IMR-90 (cell line): ENCODE measurements around the gene TNNT1. TPM values are rescaled to one million over a fixed set of nuclear protein-coding genes. Genes with fewer than 3 reads are reported as not detected.

Experiments
- ATAC-seq: fragments of 200-7000 bp; cut with Tn5 transposase; 2 replicates; pipeline ENCODE4 v1.9.1; 2020; ENCODE audit warnings: low read depth, mild to moderate bottlenecking, moderate library complexity
- BruUV-seq: library from RNA; stranded (reverse); fragments of 400-500 nt; replicated peaks from 2 replicates; lab custom pipeline; 2021; lab: Mats Ljungman, UMichigan
- CTCF ChIA-PET: fragments of 300-600 bp; formaldehyde crosslinking; extraction: SDS; loops from one replicate; lab custom pipeline; 2021; ENCODE audit warnings: antibody characterized with exemption; lab: Yijun Ruan, JAX
- POLR2A ChIA-PET: fragments of 300-600 bp; sonication (Branson Sonifier 250); formaldehyde crosslinking; loops from one replicate; lab custom pipeline; 2022; ENCODE audit warnings: antibody characterized with exemption; ENCODE audit not compliant: unreplicated experiment; lab: Charles Lee
- DNase-seq: peaks from one replicate; pipeline ENCODE4 v3.0.0; 2013
- H2AFZ ChIP-seq: replicated peaks from 2 replicates; pipeline ENCODE3; 2013; ENCODE audit warnings: low read length, mild to moderate bottlenecking; ENCODE audit not compliant: poor library complexity
- H2AK5ac ChIP-seq: 2 replicates; pipeline ENCODE4 v1.6.1; 2013; ENCODE audit warnings: low read depth, low read length, inconsistent platforms
- H2AK9ac ChIP-seq: replicated peaks from 2 replicates; pipeline ENCODE3; 2013; ENCODE audit warnings: mild to moderate bottlenecking, low read depth, low read length, moderate library complexity; ENCODE audit not compliant: poor library complexity
- H2BK120ac ChIP-seq: 2 replicates; pipeline ENCODE4 v1.6.1; 2013; ENCODE audit warnings: low read depth, low read length, inconsistent platforms
- H2BK15ac ChIP-seq: 3 replicates; pipeline ENCODE4 v1.6.1; 2013; ENCODE audit warnings: low read depth, low read length, inconsistent platforms
- H2BK20ac ChIP-seq: 2 replicates; pipeline ENCODE4 v1.6.1; 2013; ENCODE audit warnings: low read depth, mild to moderate bottlenecking, inconsistent platforms, low read length, moderate library complexity
- H2BK5ac ChIP-seq: 2 replicates; pipeline ENCODE4 v1.6.1; 2013; ENCODE audit warnings: mild to moderate bottlenecking, low read depth, low read length, inconsistent platforms; ENCODE audit not compliant: poor library complexity, severe bottlenecking
- H3K14ac ChIP-seq: replicated peaks from 2 replicates; pipeline ENCODE4 v1.6.1; 2013; ENCODE audit warnings: low read depth, low read length, inconsistent platforms
- H3K18ac ChIP-seq: 2 replicates; pipeline ENCODE4 v1.6.1; 2013; ENCODE audit warnings: low read depth, low read length, control low read depth
- H3K23ac ChIP-seq: 2 replicates; pipeline ENCODE4 v1.6.1; 2013; ENCODE audit warnings: low read depth, low read length, inconsistent platforms
- H3K27ac ChIP-seq: 2 replicates; pipeline ENCODE4 v1.5.1; 2013; ENCODE audit warnings: mild to moderate bottlenecking, control low read depth, low read length; ENCODE audit not compliant: insufficient read depth
- H3K27me3 ChIP-seq: 2 replicates; pipeline ENCODE4 v1.6.1; 2013; ENCODE audit warnings: low read length; ENCODE audit not compliant: control insufficient read depth, insufficient read depth
- H3K36me3 ChIP-seq: 2 replicates; pipeline ENCODE4 v1.6.1; 2013; ENCODE audit warnings: low read length, mixed read lengths; ENCODE audit not compliant: control insufficient read depth, insufficient read depth
- H3K4ac ChIP-seq: 2 replicates; pipeline ENCODE4 v1.6.1; 2013; ENCODE audit warnings: low read depth, low read length, inconsistent platforms
- H3K4me1 ChIP-seq: 2 replicates; pipeline ENCODE4 v1.6.1; 2013; ENCODE audit warnings: low read length, mixed read lengths; ENCODE audit not compliant: control insufficient read depth, insufficient read depth
- H3K4me2 ChIP-seq: 2 replicates; pipeline ENCODE4 v1.6.1; 2013; ENCODE audit warnings: low read depth, mild to moderate bottlenecking, control low read depth, low read length, moderate library complexity
- H3K4me3 ChIP-seq: 2 replicates; pipeline ENCODE4 v1.5.1; 2013; ENCODE audit warnings: low read depth, mild to moderate bottlenecking, control low read depth, low read length, moderate library complexity; ENCODE audit not compliant: insufficient read depth
- H3K56ac ChIP-seq: 2 replicates; pipeline ENCODE4 v1.6.1; 2013; ENCODE audit warnings: low read length, inconsistent platforms; ENCODE audit not compliant: insufficient read depth; ENCODE audit errors: extremely low read depth
- H3K79me1 ChIP-seq, 2 experiments: 2 replicates each; pipeline ENCODE4 v1.6.1; 2013; ENCODE audit warnings: low read length in 2 of 2, inconsistent platforms in 1 of 2, low read depth in 1 of 2
- H3K9ac ChIP-seq: 2 replicates; pipeline ENCODE4 v1.6.1; 2013; ENCODE audit warnings: low read depth, low read length, control low read depth
- H3K9me1 ChIP-seq: 2 replicates; pipeline ENCODE4 v1.6.1; 2013; ENCODE audit warnings: low read length, inconsistent platforms; ENCODE audit not compliant: insufficient read depth
- H3K9me3 ChIP-seq: 2 replicates; pipeline ENCODE4 v1.6.1; 2013; ENCODE audit warnings: low read length; ENCODE audit not compliant: control insufficient read depth, insufficient read depth
- H4K20me1 ChIP-seq: 2 replicates; pipeline ENCODE4 v1.6.1; 2013; ENCODE audit warnings: low read length, inconsistent platforms; ENCODE audit not compliant: insufficient read depth
- H4K5ac ChIP-seq: 2 replicates; pipeline ENCODE4 v1.6.1; 2013; ENCODE audit warnings: mild to moderate bottlenecking, low read depth, low read length, control low read depth
- H4K8ac ChIP-seq, 2 experiments: 2 replicates each; pipeline ENCODE4 v1.6.1; 2013; ENCODE audit warnings: low read depth in 2 of 2, low read length in 2 of 2, control low read depth in 1 of 2, inconsistent platforms in 1 of 2
- H4K91ac ChIP-seq: 2 replicates; pipeline ENCODE4 v1.6.1; 2013; ENCODE audit warnings: low read depth, low read length, inconsistent platforms; ENCODE audit not compliant: insufficient read depth
- BHLHE40 ChIP-seq: fragments of 150-350 bp; IDR thresholded peaks from 2 replicates; pipeline ENCODE4 v1.6.1; 2016; ENCODE audit warnings: mild to moderate bottlenecking, low read depth, low read length
- CEBPB ChIP-seq: IDR thresholded peaks from 2 replicates; pipeline ENCODE4 v1.6.1; 2012; ENCODE audit warnings: low read depth, low read length, improper control_type of control experiment
- CHD1 ChIP-seq: IDR thresholded peaks from 2 replicates; pipeline ENCODE4 v1.6.1; 2012; ENCODE audit warnings: low read depth, low read length, improper control_type of control experiment
- CTCF ChIP-seq: conservative IDR thresholded peaks from 2 replicates; pipeline ENCODE4 v1.5.1; 2012; ENCODE audit warnings: mild to moderate bottlenecking, low read depth, low read length, improper control_type of control experiment
- ELK1 ChIP-seq: fragments of 150-350 bp; IDR thresholded peaks from 2 replicates; pipeline ENCODE4 v1.6.1; 2016; ENCODE audit warnings: low read depth, mild to moderate bottlenecking, low read length, moderate library complexity, borderline replicate concordance
- FOS ChIP-seq: fragments of 150-350 bp; IDR thresholded peaks from 2 replicates; pipeline ENCODE4 v1.6.1; 2016; ENCODE audit warnings: low read depth, low read length
- MAFK ChIP-seq: IDR thresholded peaks from 2 replicates; pipeline ENCODE4 v1.6.1; 2012; ENCODE audit warnings: low read depth, low read length, improper control_type of control experiment
- MAZ ChIP-seq: IDR thresholded peaks from 2 replicates; pipeline ENCODE4 v1.6.1; 2012; ENCODE audit warnings: low read depth, mild to moderate bottlenecking, low read length, improper control_type of control experiment, moderate library complexity, borderline replicate concordance
- MXI1 ChIP-seq: IDR thresholded peaks from 2 replicates; pipeline ENCODE4 v1.6.1; 2012; ENCODE audit warnings: low read depth, mild to moderate bottlenecking, low read length, moderate library complexity, borderline replicate concordance
- NFE2L2 ChIP-seq: fragments of 150-350 bp; IDR thresholded peaks from 2 replicates; pipeline ENCODE4 v1.6.1; 2016; ENCODE audit warnings: low read depth, mild to moderate bottlenecking, low read length
- POLR2A ChIP-seq: IDR thresholded peaks from 2 replicates; pipeline ENCODE4 v1.6.1; 2012; ENCODE audit warnings: mild to moderate bottlenecking, low read depth, low read length
- RAD21 ChIP-seq: IDR thresholded peaks from 2 replicates; pipeline ENCODE4 v1.6.1; 2012; ENCODE audit warnings: low read length, improper control_type of control experiment
- RFX5 ChIP-seq: IDR thresholded peaks from 2 replicates; pipeline ENCODE4 v1.8.0; 2012; ENCODE audit warnings: low read depth, mild to moderate bottlenecking, low read length, moderate library complexity
- SMC3 ChIP-seq: fragments of 150-350 bp; IDR thresholded peaks from 2 replicates; pipeline ENCODE4 v1.6.1; 2016; ENCODE audit warnings: low read depth, mild to moderate bottlenecking, antibody characterized with exemption, low read length, moderate library complexity
- USF2 ChIP-seq: fragments of 150-350 bp; IDR thresholded peaks from 2 replicates; pipeline ENCODE4 v1.6.1; 2017; ENCODE audit warnings: mild to moderate bottlenecking, antibody characterized with exemption, low read length, low read depth
- WGBS, 2 experiments: methylation state at CpG; one replicate each; pipeline versions ENCODE4 v1.1.5 to v1.1.7; 2013; ENCODE audit warnings: missing lambda C conversion rate in 2 of 2; ENCODE audit not compliant: insufficient read length in 1 of 2; ENCODE audit errors: extremely low coverage in 2 of 2; 5-methylcytosine and 5-hydroxymethylcytosine counted together
- dilution Hi-C: fragments of 300-500 bp; cut with HindIII; formaldehyde crosslinking; loops from one replicate; pipeline ENCODE4 v1.14.3; 2018; ENCODE audit warnings: low sequenced_read_pairs; ENCODE audit not compliant: unreplicated experiment
- in situ Hi-C: fragments of 300-500 bp; cut with MboI; formaldehyde crosslinking; loops from 3 replicates; pipeline ENCODE4 v1.14.3; 2019; ENCODE audit warnings: low sequenced_read_pairs, inconsistent platforms, mixed read lengths
- intact Hi-C: fragments of 100-400 bp; cut with micrococcal nuclease; formaldehyde crosslinking; loops from 2 replicates; pipeline ENCODE4 v1.10.0; 2022
- polyA plus RNA-seq, 3 experiments: library from polyadenylated mRNA; depleted of rRNA; stranded (reverse); fragments of >200 nt; gene quantifications; 2 replicates each; pipeline ENCODE4 v1.2.3, GENCODE V29; 2012; ENCODE audit warnings: low replicate concordance in 1 of 3
- total RNA-seq: library from RNA; depleted of rRNA; stranded (reverse); fragments of >200 nt; gene quantifications from 2 replicates; pipeline ENCODE4 v1.2.3, GENCODE V29; 2012

The TNNT1 gene
- total and polyA plus RNA-seq, 2 of the 4 experiments (the other 2 are of a cell fraction) = 1.3 to 2.6 TPM

GRCh38 chr19:55157064-55157908 lies 8.3 kb upstream of the TNNT1 start, which contains the start of gene TNNI3:
TNNI3 (minus strand) TSS chr19:55157732; CDS start chr19:55157589, 143 bp downstream.
- H3K4ac ChIP-seq = no peak within 1 kb of the TSS
- H3K27me3 ChIP-seq = peaks cover 40% of the 10 kb centered on the region
- no peak within 1 kb of the TSS for H3K4me2 ChIP-seq
- no peak within 1 kb of the TSS for H3K27ac ChIP-seq
- no peak within 1 kb of the TSS for H4K5ac ChIP-seq
- H4K91ac ChIP-seq = no peak within 1 kb of the TSS
- in situ Hi-C loops = no loop called here
- peaks cover 2% of the 10 kb centered on the region; the same call in 1 of the 2 replicates for H3K4me1 ChIP-seq
- no peaks in the 10 kb centered on the region for H4K20me1 ChIP-seq
- no peak within 1 kb of the TSS for H3K23ac ChIP-seq
- H4K8ac ChIP-seq = no peak within 1 kb of the TSS
- H3K9ac ChIP-seq = no peak within 1 kb of the TSS
- ATAC-seq (no peak), DNase-seq (no peak)
- no TSS peak for BruUV-seq
- peak within 1 kb of the TSS; percentile 71 for H2AFZ ChIP-seq
- no peak within 1 kb of the TSS for H2BK20ac ChIP-seq
- dilution Hi-C loops = no loop called here
- no peak within 1 kb of the TSS for H2BK15ac ChIP-seq
- H3K14ac ChIP-seq = no peak within 1 kb of the TSS
- H3K9me3 ChIP-seq = no peaks in the 10 kb centered on the region
- no peak within 1 kb of the TSS for H3K4me3 ChIP-seq
- no peak within 1 kb of the TSS for H2BK5ac ChIP-seq
- 50% methylated on average over 7 of the region's 39 CpGs; no CpG with 5 or more reads in 1 of the 2 experiments for WGBS, 2 experiments
- no peak within 1 kb of the TSS for H2AK5ac ChIP-seq
- ChIA-PET POLR2A (no interaction called here), CTCF (no interaction called here)
- H3K18ac ChIP-seq = no peak within 1 kb of the TSS
- no peaks in the 10 kb centered on the region for H3K36me3 ChIP-seq
- intact Hi-C loops = no loop called here
- no peak within 1 kb of the TSS for H3K56ac ChIP-seq
- TF ChIP-seq NFE2L2 (no peak), MAZ (no peak), RAD21 (no peak), CTCF (no peak), RFX5 (no peak), CEBPB (no peak), POLR2A (no peak), MAFK (no peak), MXI1 (no peak), SMC3 (no peak), FOS (no peak), CHD1 (no peak), ELK1 (no peak), BHLHE40 (no peak), USF2 (no peak)
- no peaks in the 10 kb centered on the region for H3K9me1 ChIP-seq
- H2AK9ac ChIP-seq = no peak within 1 kb of the TSS
- no peaks in the 10 kb centered on the region for H3K79me1 ChIP-seq
- no peak within 1 kb of the TSS for H2BK120ac ChIP-seq
